Measurements from ENCODE around the gene GPC3. TPM values are rescaled to one million over a fixed set of nuclear protein-coding genes. Genes with fewer than 3 reads are reported as not detected.

Gene GPC3
- total RNA-seq, 3 donors from 2014 or later (not counting 1 experiment from before 2014, with no cell fraction given): not detected

GRCh38 chrX:133749370-133749769 is 236.0 kb downstream of the GPC3 start:
- intact Hi-C loops (cut with micrococcal nuclease): no loop called here
- Histone ChIP-seq H3K27ac (ENCODE audit: low read length) (no peak overlapping the region), H3K4me1 (ENCODE audit: control insufficient read depth, insufficient read depth, low read length) (no peaks in the 10 kb centered on the region), H3K27me3 (ENCODE audit: control insufficient read depth, insufficient read depth, low read length) (no peaks in the 10 kb centered on the region), H3K36me3 (ENCODE audit: control insufficient read depth, insufficient read depth, low read length) (no peaks in the 10 kb centered on the region), H3K4me3 (ENCODE audit: low read length) (no peak overlapping the region), H3K9me3 (ENCODE audit: control insufficient read depth, insufficient read depth, low read length) (no peaks in the 10 kb centered on the region)
- Mint-ChIP-seq H3K9me3 (no peaks in the 10 kb centered on the region), H3K27me3 (ENCODE audit: low read depth in 2 of 2) (peaks cover 0 to 23% of the 10 kb centered on the region in 2 donors), H3K4me3 (no peak overlapping the region), H3K36me3 (no peaks in the 10 kb centered on the region), H3K27ac (no peak overlapping the region), H3K4me1 (no peaks in the 10 kb centered on the region)
- WGBS (ENCODE audit: insufficient coverage): 0% methylated on average over 1 of the region's 4 CpGs
- TF ChIP-seq CTCF (IDR thresholded peaks at IDR 0.05): no peak
- DNase-seq: peak in 1 of 2 donors; percentile 43
- ATAC-seq: no peak

GRCh38 chrX:133747196-133747595 is 238.2 kb downstream of the GPC3 start:
- no peaks in the 10 kb centered on the region for H3K36me3 Mint-ChIP-seq
- H3K27ac ChIP-seq (ENCODE audit: low read length): no peak overlapping the region
- no peak overlapping the region for H3K4me3 Mint-ChIP-seq
- no peaks in the 10 kb centered on the region for H3K9me3 ChIP-seq (ENCODE audit: control insufficient read depth, insufficient read depth, low read length)
- intact Hi-C loops (cut with micrococcal nuclease): no loop called here
- H3K4me1 ChIP-seq (ENCODE audit: control insufficient read depth, insufficient read depth, low read length): no peaks in the 10 kb centered on the region
- WGBS (ENCODE audit: insufficient coverage): 67% methylated on average over 1 of the region's 2 CpGs
- peaks cover 0 to 13% of the 10 kb centered on the region in 2 donors for H3K27me3 Mint-ChIP-seq (ENCODE audit: low read depth in 2 of 2)
- no peak for TF ChIP-seq CTCF (IDR thresholded peaks at IDR 0.05)
- no peak overlapping the region for H3K4me3 ChIP-seq (ENCODE audit: low read length)
- H3K4me1 Mint-ChIP-seq: no peaks in the 10 kb centered on the region
- DNase-seq: no peak
- no peak for ATAC-seq
- H3K27me3 ChIP-seq (ENCODE audit: control insufficient read depth, insufficient read depth, low read length): no peaks in the 10 kb centered on the region
- no peak overlapping the region for H3K27ac Mint-ChIP-seq
- no peaks in the 10 kb centered on the region for H3K9me3 Mint-ChIP-seq
- no peaks in the 10 kb centered on the region for H3K36me3 ChIP-seq (ENCODE audit: control insufficient read depth, insufficient read depth, low read length)

- no peaks in the 10 kb centered on the region for H3K27me3 ChIP-seq (ENCODE audit: control insufficient read depth, insufficient read depth, low read length)
- H3K4me1 ChIP-seq (ENCODE audit: control insufficient read depth, insufficient read depth, low read length): no peaks in the 10 kb centered on the region
- no peak for TF ChIP-seq CTCF (IDR thresholded peaks at IDR 0.05)
- H3K27me3 Mint-ChIP-seq (ENCODE audit: low read depth in 2 of 2): peaks cover 0 to 15% of the 10 kb centered on the region in 2 donors
- no peaks in the 10 kb centered on the region for H3K36me3 Mint-ChIP-seq
- no CpG with 5 or more reads among the region's 1 CpG for WGBS (ENCODE audit: insufficient coverage)
- H3K36me3 ChIP-seq (ENCODE audit: control insufficient read depth, insufficient read depth, low read length): no peaks in the 10 kb centered on the region
- H3K4me3 Mint-ChIP-seq: no peak overlapping the region
- no peak overlapping the region for H3K27ac Mint-ChIP-seq
- no peak overlapping the region for H3K27ac ChIP-seq (ENCODE audit: low read length)
- ATAC-seq (no peak), DNase-seq (no peak)
- H3K9me3 ChIP-seq (ENCODE audit: control insufficient read depth, insufficient read depth, low read length): no peaks in the 10 kb centered on the region
- no peaks in the 10 kb centered on the region for H3K4me1 Mint-ChIP-seq
- H3K9me3 Mint-ChIP-seq: no peaks in the 10 kb centered on the region
- intact Hi-C loops (cut with micrococcal nuclease): no loop called here
- no peak overlapping the region for H3K4me3 ChIP-seq (ENCODE audit: low read length)
Observed at GRCh38 chrX:133746593-133746992, 238.8 kb downstream of the GPC3 start.

- Histone ChIP-seq H3K36me3 (ENCODE audit: control insufficient read depth, insufficient read depth, low read length) (no peaks in the 10 kb centered on the region), H3K4me1 (ENCODE audit: control insufficient read depth, insufficient read depth, low read length) (no peaks in the 10 kb centered on the region), H3K27ac (ENCODE audit: low read length) (no peak overlapping the region), H3K4me3 (ENCODE audit: low read length) (no peak overlapping the region), H3K9me3 (ENCODE audit: control insufficient read depth, insufficient read depth, low read length) (no peaks in the 10 kb centered on the region), H3K27me3 (ENCODE audit: control insufficient read depth, insufficient read depth, low read length) (no peaks in the 10 kb centered on the region)
- Mint-ChIP-seq H3K27me3 (ENCODE audit: low read depth in 2 of 2) (peaks cover 0 to 16% of the 10 kb centered on the region in 2 donors), H3K9me3 (no peaks in the 10 kb centered on the region), H3K4me1 (no peaks in the 10 kb centered on the region), H3K36me3 (no peaks in the 10 kb centered on the region), H3K4me3 (no peak overlapping the region), H3K27ac (no peak overlapping the region)
- intact Hi-C loops (cut with micrococcal nuclease): no loop called here
- TF ChIP-seq CTCF (IDR thresholded peaks at IDR 0.05): no peak
- ATAC-seq (peak in 1 of 3 donors; percentile 25), DNase-seq (peak in 1 of 2 donors; percentile 58)
Observed at GRCh38 chrX:133745349-133745748, 240.0 kb downstream of the GPC3 start.

All from natural killer cell (primary cell).